SK-N-MC (cell line): Measurements from ENCODE around the gene HORMAD2.

Source experiments
- EZH2 ChIP-seq: fragments of 200-600 bp; sonication (generic); IDR thresholded peaks from one replicate; pipeline ENCODE4 v1.6.1; 2017; ENCODE audit warnings: antibody characterized with exemption
- FOXP2 ChIP-seq: optimal IDR thresholded peaks from 2 replicates; pipeline ENCODE3; 2011; ENCODE audit warnings: mild to moderate bottlenecking, moderate library complexity; ENCODE audit not compliant: insufficient read depth; ENCODE audit errors: extremely low read length, control extremely low read depth
- POLR2AphosphoS5 ChIP-seq: IDR thresholded peaks from 2 replicates; pipeline ENCODE4 v1.6.1; 2012; ENCODE audit warnings: mild to moderate bottlenecking, low read depth, low read length, borderline replicate concordance

- TF ChIP-seq EZH2 (no peak), POLR2AphosphoS5 (no peak), FOXP2 (no peak)
These were observed 102.6 kb downstream of the HORMAD2 start for GRCh38 chr22:30182815-30183214.
